KMS-11 (cell line): ENCODE results near the gene AMD1.

Experiments
- H2AFZ ChIP-seq: fragments of 200-600 bp; sonication (generic); 2 replicates; pipeline ENCODE4 v1.6.1; 2016; ENCODE audit warnings: antibody characterized with exemption, mixed run types, low read depth
- H3K27ac ChIP-seq: fragments of 200-600 bp; sonication (generic); 2 replicates; pipeline ENCODE4 v1.6.1; 2016; ENCODE audit warnings: mild to moderate bottlenecking, mixed run types
- H3K27me3 ChIP-seq: fragments of 200-600 bp; sonication (generic); 2 replicates; pipeline ENCODE4 v1.6.1; 2017; ENCODE audit warnings: mild to moderate bottlenecking, low read depth, mixed run types, moderate library complexity; ENCODE audit not compliant: insufficient read depth
- H3K36me3 ChIP-seq: fragments of 200-600 bp; sonication (generic); 2 replicates; pipeline ENCODE4 v1.6.1; 2017; ENCODE audit warnings: mild to moderate bottlenecking, mixed run types; ENCODE audit not compliant: insufficient read depth
- H3K4me1 ChIP-seq: fragments of 200-600 bp; sonication (generic); 2 replicates; pipeline ENCODE4 v1.6.1; 2016; ENCODE audit warnings: mild to moderate bottlenecking, low read depth, mixed run types; ENCODE audit not compliant: poor library complexity, severe bottlenecking
- H3K4me2 ChIP-seq: fragments of 200-600 bp; sonication (generic); 2 replicates; pipeline ENCODE4 v1.7.0; 2016; ENCODE audit warnings: mild to moderate bottlenecking, mixed run types
- H3K4me3 ChIP-seq: fragments of 200-600 bp; sonication (generic); IDR thresholded peaks from 2 replicates; pipeline ENCODE4 v1.6.1; 2017; ENCODE audit warnings: low read depth, low read length, mixed read lengths; ENCODE audit not compliant: insufficient read depth
- H3K79me2 ChIP-seq: fragments of 200-600 bp; sonication (generic); 2 replicates; pipeline ENCODE4 v1.6.1; 2016; ENCODE audit warnings: low read depth, mixed run types; ENCODE audit not compliant: insufficient read depth
- H3K9ac ChIP-seq: fragments of 200-600 bp; sonication (generic); 2 replicates; pipeline ENCODE4 v1.6.1; 2016; ENCODE audit warnings: mild to moderate bottlenecking, mixed run types
- H4K20me1 ChIP-seq: fragments of 200-600 bp; sonication (generic); 2 replicates; pipeline ENCODE4 v1.6.1; 2016; ENCODE audit warnings: mild to moderate bottlenecking, mixed run types; ENCODE audit not compliant: insufficient read depth
- CTCF ChIP-seq: fragments of 200-600 bp; sonication (generic); conservative IDR thresholded peaks from 2 replicates; pipeline ENCODE4 v1.6.1; 2017; ENCODE audit warnings: low read depth, mild to moderate bottlenecking, antibody characterized with exemption, low read length, moderate library complexity, mixed read lengths

Gene AMD1

DNA sequence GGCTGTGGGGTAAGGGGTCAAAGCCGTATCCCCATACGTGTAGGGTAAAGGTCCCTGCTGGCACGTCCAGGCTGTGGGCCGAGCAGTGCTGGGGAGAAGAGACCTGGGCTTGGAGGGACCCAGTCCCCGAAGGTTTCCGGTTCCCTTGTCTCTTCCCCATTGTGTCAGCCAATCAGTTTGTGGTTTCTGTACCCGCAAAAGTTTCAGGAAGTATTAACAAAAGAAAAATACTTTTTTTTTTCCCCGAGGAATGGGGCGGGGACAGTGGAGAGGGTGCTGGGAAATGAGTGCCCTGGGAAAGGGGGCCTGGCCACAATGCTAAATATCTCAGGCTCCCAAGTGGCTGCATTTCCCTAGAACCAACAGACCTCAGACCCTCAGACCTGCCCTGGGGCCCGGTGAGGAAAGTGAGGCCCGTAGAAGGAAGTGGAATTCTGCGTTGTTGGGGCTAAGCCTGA, 15.2 kb upstream of the AMD1 start:
- no peak overlapping the region for H3K4me2 ChIP-seq
- H2AFZ ChIP-seq = no peak overlapping the region
- no peaks in the 10 kb centered on the region for H3K4me1 ChIP-seq
- H3K27ac ChIP-seq = no peak overlapping the region
- no peak for TF ChIP-seq CTCF
- H3K9ac ChIP-seq = no peak overlapping the region
- no peaks in the 10 kb centered on the region for H3K36me3 ChIP-seq
- no peaks in the 10 kb centered on the region for H3K27me3 ChIP-seq
- H3K79me2 ChIP-seq = no peaks in the 10 kb centered on the region
- H3K4me3 ChIP-seq = no peak overlapping the region
- H4K20me1 ChIP-seq = no peaks in the 10 kb centered on the region

DNA sequence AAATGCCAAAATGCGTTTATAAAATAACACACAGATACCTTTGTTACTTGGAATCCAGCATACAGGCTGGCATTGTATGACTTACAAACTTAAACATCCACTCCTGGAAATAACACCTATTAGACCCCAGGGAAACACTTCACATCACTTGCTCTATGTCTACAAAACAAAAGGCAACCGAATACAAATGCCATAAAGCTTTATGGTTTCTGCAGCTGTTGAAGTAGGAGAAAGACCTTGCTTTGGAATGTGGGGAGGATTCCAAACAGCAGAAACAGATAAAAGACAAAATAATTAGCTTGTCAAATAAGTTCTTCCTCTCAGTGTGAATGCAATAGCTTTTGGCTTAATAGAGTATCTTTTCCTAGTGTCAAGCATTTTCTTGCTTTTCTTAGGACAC, 9.8 kb upstream of the AMD1 start:
- Histone ChIP-seq H4K20me1 (no peaks in the 10 kb centered on the region), H3K27ac (no peak overlapping the region), H3K27me3 (no peaks in the 10 kb centered on the region), H3K79me2 (no peaks in the 10 kb centered on the region), H3K4me1 (peaks cover 14% of the 10 kb centered on the region), H3K9ac (no peak overlapping the region), H2AFZ (no peak overlapping the region), H3K4me2 (no peak overlapping the region), H3K4me3 (no peak overlapping the region), H3K36me3 (no peaks in the 10 kb centered on the region)
- TF ChIP-seq CTCF = no peak

- no peaks in the 10 kb centered on the region for H3K36me3 ChIP-seq
- no peaks in the 10 kb centered on the region for H3K27me3 ChIP-seq
- H3K27ac ChIP-seq = peak overlapping the region; percentile 85
- H3K4me3 ChIP-seq = no peak overlapping the region
- H3K9ac ChIP-seq = peak overlapping the region; percentile 97
- peaks cover 56% of the 10 kb centered on the region for H3K79me2 ChIP-seq
- H4K20me1 ChIP-seq = peaks cover 29% of the 10 kb centered on the region
- peak overlapping the region; percentile 22; the same call in 1 of the 2 replicates for H2AFZ ChIP-seq
- peaks cover 32% of the 10 kb centered on the region for H3K4me1 ChIP-seq
- no peak for TF ChIP-seq CTCF
- H3K4me2 ChIP-seq = peak overlapping the region; percentile 3; the same call in 1 of the 2 replicates
Observed at GRCh38 chr6:110874880-110875547, 429 bp downstream of the AMD1 start.

DNA sequence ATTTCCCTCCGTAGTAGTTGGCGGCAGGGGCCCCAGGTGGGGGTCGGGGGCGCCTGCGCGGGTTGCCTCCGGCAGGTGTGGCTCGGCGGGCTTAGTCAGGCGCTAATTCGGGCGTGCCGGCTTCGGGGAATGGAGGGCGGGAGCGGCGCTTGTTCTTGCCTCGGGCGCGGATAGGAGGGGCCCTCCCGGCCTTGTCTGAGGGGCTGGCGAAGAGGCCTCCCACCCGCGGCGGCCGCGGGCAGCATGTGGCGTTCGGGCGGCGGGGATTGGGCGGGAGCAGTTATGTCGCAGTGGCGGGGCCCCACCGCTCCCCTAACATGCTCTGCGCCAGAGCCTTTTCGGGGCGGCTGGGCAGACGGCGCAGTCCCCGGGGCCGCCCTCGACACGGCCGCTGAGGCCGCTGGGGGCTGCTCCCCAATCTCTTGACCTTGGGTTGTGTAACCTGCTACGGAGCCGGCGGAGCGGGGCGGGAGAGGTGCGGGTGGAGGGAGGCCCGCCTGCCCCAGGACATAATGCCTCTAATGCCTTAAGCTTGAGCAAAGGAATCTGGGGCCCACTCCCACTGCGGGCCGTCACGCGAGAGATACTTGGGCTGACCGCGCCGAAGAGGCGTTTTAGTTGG, 1.1 kb downstream of the AMD1 start:
- Histone ChIP-seq H3K27ac (peak overlapping the region; percentile 85), H2AFZ (peak overlapping the region; percentile 22; the same call in 1 of the 2 replicates)

More for the DNA sequence above, 1.1 kb downstream of the AMD1 start:
- peak overlapping the region; percentile 91; the same call in 1 of the 2 replicates for H3K4me2 ChIP-seq
- peaks cover 36% of the 10 kb centered on the region for H4K20me1 ChIP-seq
- H3K4me3 ChIP-seq = no peak overlapping the region
- H3K4me1 ChIP-seq = peaks cover 38% of the 10 kb centered on the region
- H3K27me3 ChIP-seq = no peaks in the 10 kb centered on the region
- no peak for TF ChIP-seq CTCF
- no peaks in the 10 kb centered on the region for H3K36me3 ChIP-seq
- H3K9ac ChIP-seq = peak overlapping the region; percentile 97
- peaks cover 62% of the 10 kb centered on the region for H3K79me2 ChIP-seq
